Right lobe of liver (tissue), 6 donors: ENCODE measurements around the gene CETN3. TPM values are rescaled to one million over a fixed set of nuclear protein-coding genes. Genes with fewer than 3 reads are reported as not detected.

Experiments
- ATAC-seq, 4 donors: fragments of 200-7000 bp; cut with Tn5 transposase; one replicate each; pipeline ENCODE4 v1.9.1; 2020; ENCODE audit warnings: mild to moderate bottlenecking in 4 of 4, moderate library complexity in 4 of 4
- DNase-seq, 3 donors: peaks; one replicate each; pipeline ENCODE4 v3.0.0-alpha.2; 2020
- H3K27ac ChIP-seq, 3 donors: fragments of 200-600 bp; one replicate each; pipeline ENCODE4 v1.8.0; 2022
- H3K27me3 ChIP-seq, 2 donors: fragments of 200-600 bp; one replicate each; pipeline ENCODE4 v1.8.0; 2022
- H3K36me3 ChIP-seq, 4 donors: fragments of 200-600 bp; sonication (generic) in 1 of 4; one replicate each; pipeline versions ENCODE4 v1.5.1 to v1.8.0; 2017 to 2022; ENCODE audit warnings: control low read depth in 1 of 4
- H3K4me1 ChIP-seq, 4 donors: fragments of 200-600 bp; sonication (generic) in 1 of 4; one replicate each; pipeline versions ENCODE4 v1.5.1 to v1.8.0; 2017 to 2022; ENCODE audit warnings: control low read depth in 1 of 4
- H3K4me3 ChIP-seq, 3 donors: fragments of 200-600 bp; one replicate each; pipeline ENCODE4 v1.8.0; 2022
- H3K9me3 ChIP-seq, 4 donors: fragments of 200-600 bp; sonication (generic) in 1 of 4; one replicate each; pipeline versions ENCODE4 v1.5.1 to v1.8.0; 2017 to 2022; ENCODE audit warnings: control low read depth in 1 of 4
- CTCF ChIP-seq, 4 donors: fragments of 200-600 bp in 3 of 4; fragments of 450-650 bp in 1 of 4; IDR thresholded peaks; one replicate each; pipeline versions ENCODE4 v1.5.1 to v1.8.0; 2016 to 2022; ENCODE audit warnings: antibody characterized with exemption in 4 of 4, mild to moderate bottlenecking in 2 of 4
- POLR2A ChIP-seq: fragments of 450-650 bp; IDR thresholded peaks from one replicate; pipeline ENCODE4 v1.6.1; 2017; ENCODE audit warnings: antibody characterized with exemption, mild to moderate bottlenecking
- WGBS: methylation state at CpG from one replicate; pipeline ENCODE4 v1.1.6; 2018; ENCODE audit warnings: low coverage, low lambda C conversion rate; ENCODE audit not compliant: insufficient coverage; ENCODE audit errors: missing lambda C conversion rate; 5-methylcytosine and 5-hydroxymethylcytosine counted together
- intact Hi-C, 2 donors: fragments of 100-400 bp; cut with DNase I; formaldehyde crosslinking; loops; one replicate each; pipeline versions ENCODE4 v1.11.2 to v1.14.1; 2022
- total RNA-seq, 6 experiments: library from RNA; depleted of rRNA in 2 of 6; stranded (reverse); fragments of >200 nt in 2 of 6; fragmentation: NEBNext Ultra II Directional in 3 of 6; extraction: Animal tissue kit (Norgen Biotek cat#: 25700) in 3 of 6; gene quantifications; one replicate each; pipeline versions ENCODE4 v1.1.0 to v1.2.4, GENCODE V29; 2016 to 2023
- donor health status: DM: no; HTN: yes; CAD: no.
- donor health status: DM: no; HTN: no; CAD: no.
- donor health status: DM: no; HTN: no; CAD: no.
- donor health status: DM: no; HTN: yes; CAD: no.
- donor health status: DM: no; HTN: yes; CAD: no.

CETN3 gene
- total RNA-seq, 6 experiments from 2014 or later = 4.2 to 8.0 (median 6.9) TPM

DNA sequence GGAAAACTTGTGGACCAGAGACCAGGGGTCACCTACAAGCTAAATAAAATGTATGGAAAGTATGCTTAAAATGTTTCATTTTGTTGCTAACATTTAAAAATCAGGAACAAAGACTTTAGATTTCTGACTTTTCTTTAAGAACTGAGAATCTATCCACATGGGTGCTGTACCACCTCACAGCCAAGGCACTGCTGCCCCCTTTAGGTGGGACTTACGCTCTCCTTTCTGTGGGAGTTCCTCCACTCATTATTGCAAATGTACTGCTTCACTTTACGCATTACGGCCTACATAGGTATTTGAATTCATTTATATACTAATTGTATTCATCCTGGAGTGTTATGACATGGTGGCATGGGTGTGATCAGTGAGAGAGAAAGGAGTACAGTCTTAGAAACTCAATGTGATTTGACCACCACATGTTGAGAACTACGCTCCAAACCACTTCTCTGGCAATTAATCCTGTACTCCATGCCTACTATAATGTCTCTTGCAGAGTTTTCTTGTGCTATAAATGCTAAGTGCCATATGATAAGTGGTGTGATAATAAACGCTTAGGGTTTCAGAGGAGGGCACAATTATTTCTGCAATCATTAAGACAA is 24.7 kb upstream of the CETN3 start:
- WGBS = 56% methylated on average over 5 of the region's 5 CpGs
- TF ChIP-seq CTCF (IDR thresholded peaks at IDR 0.05) (peak; percentile 11 to 62 (median 52)), POLR2A (no peak)
- Histone ChIP-seq H3K27me3 (no peaks in the 10 kb centered on the region), H3K4me1 (peaks cover 0 to 11% (median 2%) of the 10 kb centered on the region in 4 donors), H3K27ac (no peak overlapping the region), H3K9me3 (no peaks in the 10 kb centered on the region), H3K4me3 (no peak overlapping the region), H3K36me3 (no peaks in the 10 kb centered on the region)
- DNase-seq (peak in 1 of 3 donors; percentile 28), ATAC-seq (peak; percentile 63 to 71 (median 65))
- intact Hi-C loops = no loop called here

GRCh38 chr5:90424245-90424644 is 14.7 kb upstream of the CETN3 start:
- Histone ChIP-seq H3K27ac (no peak overlapping the region), H3K36me3 (no peaks in the 10 kb centered on the region), H3K27me3 (no peaks in the 10 kb centered on the region), H3K4me3 (no peak overlapping the region), H3K9me3 (no peaks in the 10 kb centered on the region), H3K4me1 (no peaks in the 10 kb centered on the region)
- intact Hi-C loops = loop anchor here in 1 of 2 donors (10.0 kb wide), 1 partner anchor 191 kb away; no protein-coding TSS in a partner anchor
- DNase-seq (no peak), ATAC-seq (peak; percentile 28 to 83 (median 59))
- TF ChIP-seq CTCF (IDR thresholded peaks at IDR 0.05) (no peak), POLR2A (no peak)
- WGBS = 89% methylated on average over 1 of the region's 1 CpG

DNA sequence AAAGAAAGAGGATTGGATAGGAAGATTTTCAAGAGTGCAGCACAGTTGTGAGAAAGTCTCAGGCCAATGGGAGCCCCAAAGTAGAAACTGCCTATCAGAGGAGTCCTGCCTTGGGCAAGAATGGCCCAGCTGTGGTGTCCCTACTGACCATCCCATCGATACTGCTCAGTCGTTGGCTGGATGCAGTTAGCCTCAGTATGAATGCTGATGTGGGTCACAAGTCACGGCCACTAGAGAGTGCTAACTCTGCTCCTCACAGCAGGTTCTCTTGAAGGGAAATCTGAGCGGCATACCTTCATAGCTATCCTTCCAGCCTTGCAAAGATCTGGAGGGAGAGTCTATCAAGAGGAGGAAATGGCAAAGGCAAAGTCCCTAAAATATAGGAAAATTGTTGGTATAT is 11.6 kb upstream of the CETN3 start:
- Histone ChIP-seq H3K36me3 (no peaks in the 10 kb centered on the region), H3K27me3 (no peaks in the 10 kb centered on the region), H3K27ac (no peak overlapping the region), H3K9me3 (no peaks in the 10 kb centered on the region), H3K4me1 (no peaks in the 10 kb centered on the region), H3K4me3 (no peak overlapping the region)
- peak in 1 of 3 donors; percentile 48 for DNase-seq
- 18% methylated on average over 4 of the region's 4 CpGs for WGBS
- intact Hi-C loops = loop anchor here in 1 of 2 donors (10.0 kb wide), 1 partner anchor 194 kb away; no protein-coding TSS in a partner anchor
- peak; percentile 86 to 96 (median 94) for ATAC-seq
- peak in 3 of 4 donors; percentile 20 to 44 (median 24) for TF ChIP-seq CTCF (IDR thresholded peaks at IDR 0.05)
- no peak for TF ChIP-seq POLR2A

- H3K36me3 ChIP-seq = no peaks in the 10 kb centered on the region
- TF ChIP-seq CTCF (IDR thresholded peaks at IDR 0.05) (no peak), POLR2A (no peak)
- H3K9me3 ChIP-seq = no peaks in the 10 kb centered on the region
- intact Hi-C loops = no loop called here
- no peak overlapping the region for H3K4me3 ChIP-seq
- DNase-seq (no peak), ATAC-seq (no peak)
- no peaks in the 10 kb centered on the region for H3K27me3 ChIP-seq
- H3K4me1 ChIP-seq = no peaks in the 10 kb centered on the region
- WGBS = 69% methylated on average over 1 of the region's 1 CpG
- H3K27ac ChIP-seq = no peak overlapping the region
Measured at GRCh38 chr5:90418214-90418613, 8.7 kb upstream of the CETN3 start.
